Ishikawa (cell line): ENCODE results near the gene SRSF2.

Experiments
- MAX ChIP-seq: IDR thresholded peaks from 2 replicates; pipeline ENCODE4 v1.6.1; 2012
- REST ChIP-seq: IDR thresholded peaks from 2 replicates; pipeline ENCODE4 v1.6.1; 2012; ENCODE audit warnings: low read depth, mild to moderate bottlenecking
- TAF1 ChIP-seq: IDR thresholded peaks from 2 replicates; pipeline ENCODE4 v1.6.1; 2012; ENCODE audit warnings: low read depth, mild to moderate bottlenecking
- USF1 ChIP-seq: IDR thresholded peaks from 2 replicates; pipeline ENCODE4 v1.6.1; 2012

GRCh38 chr17:76722279-76722678, 14.9 kb downstream of the SRSF2 start:
- no peak for TF ChIP-seq TAF1
- no peak for TF ChIP-seq MAX
- no peak for TF ChIP-seq REST
- no peak for TF ChIP-seq USF1
